ENCODE measurements around the gene FITM1.
A peak's percentile ranks its signal among the peaks of the same experiment; 100 is the strongest.

Gene FITM1

GRCh38 chr14:24144451-24144850 is 14.0 kb downstream of the FITM1 start:
- no peak for DNase-seq

- no peak for DNase-seq
Measured at GRCh38 chr14:24145219-24145618, 14.8 kb downstream of the FITM1 start.

GRCh38 chr14:24145690-24146452 is 15.4 kb downstream of the FITM1 start:
- no peak for DNase-seq

GRCh38 chr14:24146453-24146977 is 16.1 kb downstream of the FITM1 start, which contains the start of gene PSME2:
Gene PSME2, minus strand, starts transcription at chr14:24146610. Its CDS starts 29 bp downstream, at chr14:24146581.
- peak; percentile 98 for DNase-seq

GRCh38 chr14:24146978-24147760 is 16.7 kb downstream of the FITM1 start, which contains the start of gene RNF31:
Gene RNF31, plus strand, starts transcription at chr14:24147498. Its CDS starts 201 bp downstream, at chr14:24147699.
- DNase-seq, result peak; percentile 98

GRCh38 chr14:24147761-24148428 is 17.4 kb downstream of the FITM1 start:
- DNase-seq, result no peak

- no peak for DNase-seq
Measured at GRCh38 chr14:24149302-24149969, 19.0 kb downstream of the FITM1 start.

GRCh38 chr14:24150061-24150460 is 19.6 kb downstream of the FITM1 start:
- no peak for DNase-seq

GRCh38 chr14:24150567-24150966 is 20.1 kb downstream of the FITM1 start:
- no peak for DNase-seq

- no peak for DNase-seq
Measured at GRCh38 chr14:24150993-24151392, 20.5 kb downstream of the FITM1 start.

- DNase-seq, result no peak
Measured at GRCh38 chr14:24151404-24152080, 21.1 kb downstream of the FITM1 start.

- DNase-seq, result no peak
Measured at GRCh38 chr14:24155100-24155499, 24.6 kb downstream of the FITM1 start.

GRCh38 chr14:24156840-24157239 is 26.4 kb downstream of the FITM1 start:
- DNase-seq, result no peak

- no peak for DNase-seq
Measured at GRCh38 chr14:24157331-24157730, 26.9 kb downstream of the FITM1 start.

- DNase-seq, result no peak
Measured at GRCh38 chr14:24159777-24160498, 29.5 kb downstream of the FITM1 start.

- DNase-seq, result no peak
Measured at GRCh38 chr14:24160499-24160849, 30.0 kb downstream of the FITM1 start.

GRCh38 chr14:24160850-24161804 is 30.7 kb downstream of the FITM1 start, which contains the start of gene IRF9:
Gene IRF9, plus strand, starts transcription at chr14:24161265. Its CDS starts 880 bp downstream, at chr14:24162145.
- DNase-seq, result peak; percentile 95

- DNase-seq, result no peak
Measured at GRCh38 chr14:24162093-24162492, 31.6 kb downstream of the FITM1 start.

- DNase-seq, result no peak
Measured at GRCh38 chr14:24164518-24164991, 34.1 kb downstream of the FITM1 start.

GRCh38 chr14:24165785-24166184 is 35.3 kb downstream of the FITM1 start:
- DNase-seq, result no peak
